ENCODE measurements around the gene PRKCA. TPM values are rescaled to one million over a fixed set of nuclear protein-coding genes. Genes with fewer than 3 reads are reported as not detected.

PRKCA gene
- total RNA-seq, 1 experiment from 2014 or later: 29.5 TPM

GRCh38 chr17:66643815-66644710 is 341.6 kb downstream of the PRKCA start:
- no peak for TF ChIP-seq NR3C1 (CRISPR knock-in tag; conservative IDR thresholded peaks at IDR 0.05; ENCODE audit: low read depth)
- no peak for TF ChIP-seq MLX (CRISPR knock-in tag; IDR thresholded peaks at IDR 0.05)
- no peak for TF ChIP-seq FOXJ3 (CRISPR knock-in tag; IDR thresholded peaks at IDR 0.05; ENCODE audit: borderline replicate concordance)
- TF ChIP-seq KAT7 (CRISPR knock-in tag; IDR thresholded peaks at IDR 0.05; ENCODE audit: borderline replicate concordance): no peak
- TF ChIP-seq ZNF416 (CRISPR knock-in tag; IDR thresholded peaks at IDR 0.05): no peak
- TF ChIP-seq MXD4 (CRISPR knock-in tag; IDR thresholded peaks at IDR 0.05; ENCODE audit: borderline replicate concordance): no peak
- no peak for TF ChIP-seq CTCF (IDR thresholded peaks at IDR 0.05)
- no peak for TF ChIP-seq HMGXB4 (CRISPR knock-in tag; IDR thresholded peaks at IDR 0.05)
- no peak for TF ChIP-seq NR2C2 (CRISPR knock-in tag; IDR thresholded peaks at IDR 0.05)
- TF ChIP-seq CBFB (CRISPR knock-in tag; IDR thresholded peaks at IDR 0.05; ENCODE audit: low read depth): no peak
- no peak for TF ChIP-seq PRRX2 (CRISPR knock-in tag; IDR thresholded peaks at IDR 0.05)
- no peak for TF ChIP-seq TCF7 (CRISPR knock-in tag; IDR thresholded peaks at IDR 0.05; ENCODE audit: low read depth)
- TF ChIP-seq EMX1 (CRISPR knock-in tag; IDR thresholded peaks at IDR 0.05): no peak
- no peak for TF ChIP-seq ZBTB21 (CRISPR knock-in tag; IDR thresholded peaks at IDR 0.05; ENCODE audit: borderline replicate concordance)
- no peak for TF ChIP-seq ATF6 (CRISPR knock-in tag; IDR thresholded peaks at IDR 0.05)
- TF ChIP-seq GTF2I (CRISPR knock-in tag; conservative IDR thresholded peaks at IDR 0.05): no peak
- no peak for TF ChIP-seq USF2 (CRISPR knock-in tag; IDR thresholded peaks at IDR 0.05)
- TF ChIP-seq HMGA2 (CRISPR knock-in tag; IDR thresholded peaks at IDR 0.05): no peak
- no peak for TF ChIP-seq ZNF232 (CRISPR knock-in tag; IDR thresholded peaks at IDR 0.05)
- TF ChIP-seq NFATC4 (CRISPR knock-in tag; IDR thresholded peaks at IDR 0.05): no peak
- DNase-seq (ENCODE audit: low spot score) (no peak), ATAC-seq (no peak)
- H3K27me3 Mint-ChIP-seq (ENCODE audit: low read depth): no peaks in the 10 kb centered on the region
- H3K9me3 Mint-ChIP-seq: no peaks in the 10 kb centered on the region
- H3K4me1 Mint-ChIP-seq: peaks cover 21% of the 10 kb centered on the region
- H3K4me3 Mint-ChIP-seq: no peak overlapping the region
- ChIA-PET POLR2A (interaction anchor here (0.6 kb wide), 1 partner anchor 318 kb away, joined by 7 read pairs; no protein-coding TSS in a partner anchor), CTCF (interaction anchor here (1.2 kb wide), 1 partner anchor 443 kb away, joined by 3 read pairs; no protein-coding TSS in a partner anchor)
- H3K27ac Mint-ChIP-seq: no peak overlapping the region
- peaks cover 7% of the 10 kb centered on the region; the same call in 1 of the 2 replicates for H3K36me3 Mint-ChIP-seq

Data from WTC11 (cell line).